T47D (cell line): ENCODE results near the gene TCF12.

Experiments
- DNase-seq, 2 experiments: peaks; one replicate each; pipeline versions ENCODE4 v3.0.0 to v3.0.0-alpha.2; 2011 to 2012; ENCODE audit warnings: low read depth in 1 of 2, low spot score in 1 of 2
- JUND ChIP-seq: IDR thresholded peaks from 2 replicates; pipeline ENCODE4 v1.6.1; 2012; ENCODE audit warnings: low read depth
- in situ Hi-C: cut with HindIII; loops from 2 replicates; pipeline ENCODE4 v1.10.0; 2016; ENCODE audit warnings: low sequenced_read_pairs, low pct_unique_long_range_greater_than_20kb

TCF12 gene

GRCh38 chr15:57307527-57308169, 389.2 kb downstream of the TCF12 start:
- no peak for DNase-seq
- in situ Hi-C loops = no loop called here
- no peak for TF ChIP-seq JUND

- DNase-seq = no peak
- TF ChIP-seq JUND = no peak
- in situ Hi-C loops = no loop called here
Observed at GRCh38 chr15:57308170-57308545, 389.7 kb downstream of the TCF12 start.

DNA sequence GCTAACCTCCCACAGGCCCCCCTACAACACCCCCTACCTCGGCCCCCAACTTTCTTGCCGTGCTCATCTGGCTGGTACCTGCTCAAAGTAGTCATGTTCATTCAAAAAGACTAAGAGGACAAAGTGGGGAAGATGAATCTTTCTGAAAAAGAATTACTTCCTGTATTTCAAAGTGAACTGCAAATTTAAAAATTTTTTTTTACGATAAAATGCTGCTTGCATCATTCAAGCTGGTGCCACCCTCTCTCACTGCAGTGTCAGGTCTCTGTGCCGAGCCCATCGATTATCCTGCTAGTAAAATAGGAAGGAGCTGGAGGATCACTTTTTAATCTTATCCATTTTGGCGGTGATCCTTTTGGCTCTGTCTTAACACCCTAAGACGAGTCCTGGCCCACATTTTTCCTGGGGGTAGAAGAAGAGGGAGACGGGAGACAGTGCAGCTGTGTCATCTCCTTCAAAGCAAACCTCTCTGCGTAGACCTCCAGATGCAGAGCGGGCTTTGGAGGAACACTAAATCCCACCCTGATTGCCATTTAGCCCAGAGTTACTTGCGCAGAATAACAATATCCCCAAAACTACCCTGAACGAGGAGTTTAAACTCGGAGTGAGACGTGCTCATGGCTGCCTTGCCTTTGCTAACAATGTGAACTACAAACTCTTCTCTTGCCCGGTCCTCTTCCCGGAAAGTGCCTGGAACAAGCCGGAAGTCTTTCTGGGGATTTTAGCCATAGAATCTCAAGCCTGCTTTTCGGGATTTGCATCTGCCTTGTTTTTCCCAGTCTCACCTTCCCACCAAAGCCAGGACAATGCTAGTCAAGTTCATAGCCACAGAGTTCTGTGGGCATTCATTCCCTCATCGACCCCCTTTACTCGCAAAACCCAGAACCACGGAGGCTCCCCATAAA, 391.7 kb downstream of the TCF12 start:
- in situ Hi-C loops = no loop called here
- no peak for TF ChIP-seq JUND
- DNase-seq = no peak

DNA sequence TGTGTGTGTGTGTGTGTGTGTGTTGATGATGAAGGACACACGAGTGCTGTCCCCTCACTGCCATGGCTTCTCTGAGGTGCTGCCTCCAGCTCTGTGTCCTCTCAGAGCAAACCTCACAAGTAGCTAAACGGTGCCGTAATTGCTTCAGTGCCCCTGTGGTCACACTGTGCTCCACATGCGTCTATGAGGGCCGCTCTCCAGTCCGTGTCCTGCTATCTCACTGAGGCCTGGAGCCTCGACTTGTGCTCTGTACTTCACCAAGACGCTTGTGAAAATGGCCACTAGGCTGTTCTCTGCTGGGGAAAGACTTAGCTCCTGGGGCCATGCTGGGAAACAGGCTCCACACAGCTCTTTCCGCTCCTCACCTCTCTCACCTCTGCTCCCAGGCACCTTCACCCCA, 392.4 kb downstream of the TCF12 start:
- TF ChIP-seq JUND = no peak
- in situ Hi-C loops = no loop called here
- no peak for DNase-seq

GRCh38 chr15:57312006-57312317, 393.5 kb downstream of the TCF12 start:
- TF ChIP-seq JUND = no peak
- in situ Hi-C loops = no loop called here
- DNase-seq = no peak

DNA sequence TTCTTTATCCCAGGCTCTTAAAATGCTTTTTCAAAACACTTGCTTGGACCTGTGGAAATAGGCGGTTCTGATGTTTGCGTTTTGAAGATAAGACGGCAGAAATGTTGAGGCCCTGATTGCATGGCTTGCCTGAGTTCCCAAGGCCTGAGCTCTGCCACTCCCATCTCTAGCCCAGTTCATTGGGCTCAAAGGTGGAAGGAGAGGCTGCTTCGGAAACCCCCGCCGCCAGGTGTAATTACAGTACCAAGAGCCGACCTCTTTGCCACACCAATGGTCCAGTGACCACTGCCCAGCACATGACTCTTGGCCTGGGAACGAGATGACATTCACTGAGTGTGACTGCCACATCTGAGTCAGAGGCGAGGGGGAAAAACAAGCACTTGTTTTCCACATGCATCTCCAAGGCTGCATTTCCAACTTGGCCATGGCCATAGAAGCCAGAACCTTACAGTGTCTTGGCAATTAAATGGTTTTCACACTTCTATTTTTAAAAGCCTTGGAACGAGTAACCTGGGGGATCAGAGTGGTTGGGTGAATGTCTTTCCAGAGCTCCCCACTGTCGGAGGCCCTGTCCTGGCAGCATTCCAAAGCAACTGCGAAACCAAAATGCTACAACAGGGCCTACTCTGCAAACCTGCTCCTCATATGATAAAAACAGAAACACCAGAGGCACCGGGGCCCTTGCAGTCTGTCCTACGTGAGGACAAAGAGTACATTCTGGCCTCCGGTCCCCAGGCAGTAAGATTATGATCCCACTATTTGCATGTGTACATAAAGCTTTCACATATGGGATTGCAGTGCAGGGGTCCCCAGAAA, 394.1 kb downstream of the TCF12 start:
- in situ Hi-C loops = no loop called here
- TF ChIP-seq JUND = no peak
- no peak for DNase-seq

- DNase-seq = no peak
- in situ Hi-C loops = no loop called here
- TF ChIP-seq JUND = no peak
Observed at GRCh38 chr15:57313134-57313483, 394.7 kb downstream of the TCF12 start.

DNA sequence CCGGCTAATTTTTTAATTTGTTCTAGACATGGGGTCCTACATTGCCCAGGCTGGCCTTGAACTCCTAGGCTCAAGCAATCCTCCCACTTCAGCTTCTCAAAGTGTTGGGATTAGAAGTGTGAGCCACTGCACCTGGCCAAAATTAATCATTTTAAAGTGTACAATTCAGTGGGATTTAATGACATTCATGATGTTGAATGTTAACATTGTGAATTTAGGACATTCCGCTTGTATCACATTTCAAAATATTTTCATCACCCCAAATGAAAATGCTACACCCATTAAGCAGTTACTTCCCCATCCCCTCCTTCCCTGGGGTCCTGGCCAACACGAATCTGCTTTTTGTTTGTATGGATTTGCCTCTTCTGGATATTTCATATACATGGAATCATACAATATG, 395.8 kb downstream of the TCF12 start:
- in situ Hi-C loops = no loop called here
- no peak for TF ChIP-seq JUND
- DNase-seq = no peak

DNA sequence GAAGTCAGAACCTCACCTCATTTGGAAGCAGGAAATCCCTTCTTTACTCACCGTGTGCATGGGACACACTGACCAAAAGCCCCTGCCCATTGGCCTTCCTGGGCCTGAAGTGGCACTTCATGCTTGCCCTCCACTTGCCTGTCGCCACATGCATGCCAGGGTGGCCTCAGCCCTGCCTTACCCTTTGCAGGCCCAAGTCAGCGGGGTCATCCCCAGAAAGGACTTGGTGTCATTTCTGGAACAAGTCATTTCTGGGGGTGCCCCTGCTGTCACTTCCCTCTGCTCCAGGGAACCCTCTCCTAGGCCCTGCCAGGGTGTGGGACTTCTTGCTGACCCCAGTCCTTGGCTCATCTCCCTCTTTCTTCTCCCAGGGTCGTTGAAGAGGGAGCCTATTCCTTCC, 398.0 kb downstream of the TCF12 start:
- DNase-seq = no peak
- in situ Hi-C loops = no loop called here
- no peak for TF ChIP-seq JUND

DNA sequence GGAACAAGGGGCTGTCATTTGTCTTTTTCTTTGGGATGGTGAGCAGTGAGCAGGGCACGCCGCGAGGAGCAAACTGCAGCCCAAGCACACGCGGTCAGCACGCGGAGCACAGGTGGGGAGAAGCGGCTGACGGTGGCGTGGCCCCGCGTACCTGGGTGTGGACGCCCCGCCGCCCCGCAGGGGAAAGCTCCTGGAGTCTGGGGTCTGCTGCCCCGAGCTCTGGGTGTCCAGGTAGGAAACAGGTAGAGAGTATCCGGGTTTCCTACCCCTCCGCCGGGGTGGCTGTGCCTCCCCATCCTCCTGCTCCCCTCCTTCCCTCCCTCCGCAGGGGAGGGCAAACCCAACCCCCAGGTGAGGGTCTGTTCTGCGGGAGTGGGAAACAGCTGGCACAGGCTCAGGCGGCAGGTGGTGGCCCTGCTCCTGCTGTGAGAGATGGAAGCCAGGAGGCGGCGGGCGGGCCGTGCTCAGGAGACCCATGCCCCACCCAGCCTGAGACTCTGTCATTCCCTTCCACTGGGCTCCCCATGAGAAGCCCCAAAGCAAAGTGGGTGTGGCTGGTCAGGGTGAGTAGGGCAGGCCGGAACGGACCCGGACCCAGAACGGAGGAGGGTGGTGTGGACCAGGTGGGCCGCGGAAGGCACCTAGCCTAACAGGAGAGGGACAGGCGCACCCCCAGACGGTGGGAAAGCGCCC, 400.9 kb downstream of the TCF12 start:
- in situ Hi-C loops = no loop called here
- no peak for TF ChIP-seq JUND
- no peak for DNase-seq

- TF ChIP-seq JUND = no peak
- in situ Hi-C loops = no loop called here
- no peak for DNase-seq
Observed at GRCh38 chr15:57319919-57320560, 401.6 kb downstream of the TCF12 start.

- TF ChIP-seq JUND = no peak
- no peak for DNase-seq
- in situ Hi-C loops = no loop called here
Observed at GRCh38 chr15:57320631-57321220, 402.3 kb downstream of the TCF12 start.
